Measurements from ENCODE around the gene TMEM120B.

Gene TMEM120B

DNA sequence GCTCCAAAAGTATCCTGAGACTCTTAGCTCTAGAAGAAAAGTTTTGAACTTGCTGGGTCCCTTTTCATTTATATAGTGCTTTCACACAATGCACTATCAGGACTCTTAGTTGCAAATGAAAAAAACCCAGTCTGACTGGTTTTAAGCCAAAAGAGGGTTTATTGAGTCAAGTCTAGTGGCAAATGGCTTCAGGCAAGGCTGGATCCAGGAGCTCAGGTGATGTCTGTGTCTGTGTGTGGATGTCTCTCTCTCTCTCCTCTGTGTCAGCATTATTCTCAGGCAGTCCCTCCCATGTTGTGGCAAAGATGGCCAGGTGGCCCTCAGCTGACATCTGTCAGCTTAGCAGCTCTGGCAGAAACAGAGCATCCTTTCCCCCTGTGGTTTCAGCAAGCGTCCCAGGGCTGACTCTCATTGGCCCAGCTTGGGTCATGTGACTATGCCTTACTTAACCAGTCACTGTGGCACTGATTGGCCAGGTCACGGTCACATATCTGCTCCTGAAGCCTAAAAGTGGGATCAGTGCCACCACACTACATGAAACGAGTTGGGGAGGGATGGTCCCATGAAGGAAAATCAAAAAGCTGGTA, 6.2 kb downstream of the TMEM120B start:
- H3K27me3 ChIP-seq (ENCODE audit: low read depth, low read length) = no peaks in the 10 kb centered on the region
- no peak overlapping the region for H3K9ac ChIP-seq (ENCODE audit: low read length)
- H3K79me2 ChIP-seq (ENCODE audit: low read length) = peaks cover 36% of the 10 kb centered on the region
- no peak overlapping the region for H3K4me2 ChIP-seq (ENCODE audit: low read length)
- no peak overlapping the region for H3K4me3 ChIP-seq (ENCODE audit: low read length)
- no peak overlapping the region for H2AFZ ChIP-seq (ENCODE audit: low read depth, low read length)
- H3K27ac ChIP-seq (ENCODE audit: low read length) = no peak overlapping the region
- no peaks in the 10 kb centered on the region for H3K9me3 ChIP-seq (ENCODE audit: insufficient read depth, low read length)
- TF ChIP-seq, protein P1, sequence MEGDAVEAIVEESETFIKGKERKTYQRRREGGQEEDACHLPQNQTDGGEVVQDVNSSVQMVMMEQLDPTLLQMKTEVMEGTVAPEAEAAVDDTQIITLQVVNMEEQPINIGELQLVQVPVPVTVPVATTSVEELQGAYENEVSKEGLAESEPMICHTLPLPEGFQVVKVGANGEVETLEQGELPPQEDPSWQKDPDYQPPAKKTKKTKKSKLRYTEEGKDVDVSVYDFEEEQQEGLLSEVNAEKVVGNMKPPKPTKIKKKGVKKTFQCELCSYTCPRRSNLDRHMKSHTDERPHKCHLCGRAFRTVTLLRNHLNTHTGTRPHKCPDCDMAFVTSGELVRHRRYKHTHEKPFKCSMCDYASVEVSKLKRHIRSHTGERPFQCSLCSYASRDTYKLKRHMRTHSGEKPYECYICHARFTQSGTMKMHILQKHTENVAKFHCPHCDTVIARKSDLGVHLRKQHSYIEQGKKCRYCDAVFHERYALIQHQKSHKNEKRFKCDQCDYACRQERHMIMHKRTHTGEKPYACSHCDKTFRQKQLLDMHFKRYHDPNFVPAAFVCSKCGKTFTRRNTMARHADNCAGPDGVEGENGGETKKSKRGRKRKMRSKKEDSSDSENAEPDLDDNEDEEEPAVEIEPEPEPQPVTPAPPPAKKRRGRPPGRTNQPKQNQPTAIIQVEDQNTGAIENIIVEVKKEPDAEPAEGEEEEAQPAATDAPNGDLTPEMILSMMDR (IDR thresholded peaks at IDR 0.05; ENCODE audit: low read depth, low read length) = no peak
- TF ChIP-seq EZH2phosphoT487 (IDR thresholded peaks at IDR 0.05; ENCODE audit: low read depth) = no peak
- H3K4me1 ChIP-seq (ENCODE audit: low read length) = peaks cover 4% of the 10 kb centered on the region
- H4K20me1 ChIP-seq (ENCODE audit: insufficient read depth, low read length) = peaks cover 7% of the 10 kb centered on the region; the same call in 1 of the 2 replicates
- H3K36me3 ChIP-seq (replicated peaks; ENCODE audit: low read depth, low read length) = peaks cover 5% of the 10 kb centered on the region

GRCh38 chr12:121719926-121720414, 7.4 kb downstream of the TMEM120B start:
- Histone ChIP-seq H3K36me3 (replicated peaks; ENCODE audit: low read depth, low read length) (peaks cover 5% of the 10 kb centered on the region), H4K20me1 (ENCODE audit: insufficient read depth, low read length) (peaks cover 7% of the 10 kb centered on the region; the same call in 1 of the 2 replicates), H3K4me1 (ENCODE audit: low read length) (no peaks in the 10 kb centered on the region), H3K27me3 (ENCODE audit: low read depth, low read length) (no peaks in the 10 kb centered on the region), H3K9ac (ENCODE audit: low read length) (no peak overlapping the region), H3K79me2 (ENCODE audit: low read length) (peaks cover 28% of the 10 kb centered on the region), H3K4me3 (ENCODE audit: low read length) (no peak overlapping the region), H3K4me2 (ENCODE audit: low read length) (no peak overlapping the region), H3K9me3 (ENCODE audit: insufficient read depth, low read length) (no peaks in the 10 kb centered on the region), H2AFZ (ENCODE audit: low read depth, low read length) (no peak overlapping the region), H3K27ac (ENCODE audit: low read length) (no peak overlapping the region)
- no peak for TF ChIP-seq EZH2phosphoT487 (IDR thresholded peaks at IDR 0.05; ENCODE audit: low read depth)
- TF ChIP-seq, protein P1 (IDR thresholded peaks at IDR 0.05; ENCODE audit: low read depth, low read length) = no peak

DNA sequence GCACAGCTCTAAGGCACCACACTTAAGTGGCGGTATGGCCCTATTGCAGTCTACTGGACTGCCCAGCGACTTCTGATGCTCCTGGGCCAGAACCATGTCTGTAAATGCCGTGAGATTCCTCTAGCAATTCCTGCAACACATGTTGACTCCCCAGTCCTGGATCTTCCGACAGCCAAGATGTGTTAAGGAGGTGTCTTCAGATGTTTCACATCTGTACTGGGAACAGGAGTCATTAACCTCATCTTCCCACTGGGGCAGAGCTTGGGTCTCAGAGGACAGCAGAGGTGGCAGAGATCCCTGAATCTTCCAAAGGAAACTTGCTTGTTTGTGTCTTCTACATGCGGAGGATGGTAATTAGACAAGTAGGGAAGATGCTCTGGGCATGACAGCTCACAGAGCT, 8.2 kb downstream of the TMEM120B start:
- TF ChIP-seq, protein P1 (IDR thresholded peaks at IDR 0.05; ENCODE audit: low read depth, low read length) = no peak
- TF ChIP-seq EZH2phosphoT487 (IDR thresholded peaks at IDR 0.05; ENCODE audit: low read depth) = no peak
- Histone ChIP-seq H3K4me3 (ENCODE audit: low read length) (no peak overlapping the region), H3K27me3 (ENCODE audit: low read depth, low read length) (no peaks in the 10 kb centered on the region), H2AFZ (ENCODE audit: low read depth, low read length) (no peak overlapping the region), H3K4me2 (ENCODE audit: low read length) (no peak overlapping the region), H3K36me3 (replicated peaks; ENCODE audit: low read depth, low read length) (peaks cover 5% of the 10 kb centered on the region), H3K27ac (ENCODE audit: low read length) (no peak overlapping the region), H3K79me2 (ENCODE audit: low read length) (peaks cover 28% of the 10 kb centered on the region), H4K20me1 (ENCODE audit: insufficient read depth, low read length) (peaks cover 11% of the 10 kb centered on the region; the same call in 1 of the 2 replicates), H3K4me1 (ENCODE audit: low read length) (no peaks in the 10 kb centered on the region), H3K9me3 (ENCODE audit: insufficient read depth, low read length) (no peaks in the 10 kb centered on the region), H3K9ac (ENCODE audit: low read length) (no peak overlapping the region)

DNA sequence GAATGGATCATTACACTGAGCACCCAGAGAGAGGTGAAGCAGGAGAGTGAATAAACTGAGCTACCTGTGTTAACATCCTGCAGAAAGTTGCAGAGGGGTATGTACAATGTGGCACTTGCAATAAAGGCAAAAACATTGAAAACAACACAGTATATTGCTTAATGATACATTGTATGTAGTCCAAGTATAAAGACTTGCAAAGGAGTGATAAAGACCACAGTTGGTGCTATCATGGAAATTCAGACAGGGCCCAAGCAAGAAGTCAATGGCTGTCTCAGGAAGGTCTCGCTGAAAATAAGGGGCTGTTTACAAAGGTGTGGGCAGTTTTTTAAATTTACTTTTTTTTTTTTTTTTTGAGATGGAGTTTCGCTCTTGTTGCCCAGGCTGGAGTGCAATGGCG, 10.0 kb downstream of the TMEM120B start:
- no peak overlapping the region for H3K9ac ChIP-seq (ENCODE audit: low read length)
- no peak overlapping the region for H3K4me3 ChIP-seq (ENCODE audit: low read length)
- peaks cover 4% of the 10 kb centered on the region for H3K36me3 ChIP-seq (replicated peaks; ENCODE audit: low read depth, low read length)
- peaks cover 11% of the 10 kb centered on the region; the same call in 1 of the 2 replicates for H4K20me1 ChIP-seq (ENCODE audit: insufficient read depth, low read length)
- H3K27ac ChIP-seq (ENCODE audit: low read length) = no peak overlapping the region
- TF ChIP-seq EZH2phosphoT487 (IDR thresholded peaks at IDR 0.05; ENCODE audit: low read depth) = no peak
- TF ChIP-seq, protein P1 (IDR thresholded peaks at IDR 0.05; ENCODE audit: low read depth, low read length) = no peak
- no peak overlapping the region for H2AFZ ChIP-seq (ENCODE audit: low read depth, low read length)
- H3K9me3 ChIP-seq (ENCODE audit: insufficient read depth, low read length) = no peaks in the 10 kb centered on the region
- H3K4me2 ChIP-seq (ENCODE audit: low read length) = no peak overlapping the region
- H3K4me1 ChIP-seq (ENCODE audit: low read length) = no peaks in the 10 kb centered on the region
- peaks cover 22% of the 10 kb centered on the region for H3K79me2 ChIP-seq (ENCODE audit: low read length)
- H3K27me3 ChIP-seq (ENCODE audit: low read depth, low read length) = no peaks in the 10 kb centered on the region

All from OCI-LY3 (cell line).